CD4-positive, alpha-beta T cell (primary cell): ENCODE results near the gene ESR2. TPM values are rescaled to one million over a fixed set of nuclear protein-coding genes. Genes with fewer than 3 reads are reported as not detected.
A peak's percentile ranks its signal among the peaks of the same experiment; 100 is the strongest.

ENCODE experiments used
- ATAC-seq: fragments of 200-7000 bp; cut with Tn5 transposase; one replicate; pipeline ENCODE4 v1.10.0; 2022; ENCODE audit warnings: mild to moderate bottlenecking; ENCODE audit not compliant: poor library complexity
- CTCF ChIA-PET: fragments of 350-600 bp; sonication (Branson Sonifier 250); formaldehyde crosslinking; loops from one replicate; lab custom pipeline; 2021; ENCODE audit warnings: antibody characterized with exemption, inconsistent platforms; lab: Charles Lee
- POLR2A ChIA-PET: fragments of 350-600 bp; sonication (Branson Sonifier 250); formaldehyde crosslinking; loops from one replicate; lab custom pipeline; 2021; ENCODE audit warnings: antibody characterized with exemption, inconsistent platforms; lab: Charles Lee
- DNase-seq, 14 experiments: peaks; one replicate each; pipeline ENCODE4 v3.0.0-alpha.2; 2013 to 2020; ENCODE audit warnings: mixed read lengths in 2 of 14
- H3K27ac ChIP-seq, 2 donors: one replicate each; pipeline versions ENCODE4 v1.5.1 to v1.7.0; 2013; ENCODE audit warnings: low read length in 2 of 2, low read depth in 1 of 2, mild to moderate bottlenecking in 1 of 2
- H3K27me3 ChIP-seq, 2 experiments: 1 replicate in 1 of 2; 2 replicates in 1 of 2; pipeline versions ENCODE4 v1.6.1 to v1.7.0; 2013; ENCODE audit warnings: low read length in 2 of 2, control low read depth in 1 of 2, mild to moderate bottlenecking in 1 of 2, moderate library complexity in 1 of 2; ENCODE audit not compliant: insufficient read depth in 2 of 2, control insufficient read depth in 1 of 2
- H3K36me3 ChIP-seq: one replicate; pipeline ENCODE4 v1.6.1; 2013; ENCODE audit warnings: low read length, control low read depth; ENCODE audit not compliant: insufficient read depth
- H3K4me1 ChIP-seq: one replicate; pipeline ENCODE4 v1.6.1; 2013; ENCODE audit warnings: low read length, control low read depth; ENCODE audit not compliant: insufficient read depth
- H3K4me3 ChIP-seq: one replicate; pipeline ENCODE4 v1.5.1; 2013; ENCODE audit warnings: mild to moderate bottlenecking, low read length, moderate library complexity
- H3K9me3 ChIP-seq, 2 experiments: 1 replicate in 1 of 2; 2 replicates in 1 of 2; pipeline versions ENCODE4 v1.6.1 to v1.7.0; 2013; ENCODE audit warnings: low read length in 2 of 2, mild to moderate bottlenecking in 2 of 2, control low read depth in 1 of 2, moderate library complexity in 1 of 2; ENCODE audit not compliant: control insufficient read depth in 1 of 2, insufficient read depth in 1 of 2
- H3K27ac Mint-ChIP-seq: one replicate; pipeline ENCODE4 v1.8.0; 2020; ENCODE audit warnings: mixed read lengths
- H3K27me3 Mint-ChIP-seq: one replicate; pipeline ENCODE4 v1.8.0; 2021; ENCODE audit warnings: mixed read lengths
- H3K36me3 Mint-ChIP-seq: one replicate; pipeline ENCODE4 v1.8.0; 2021; ENCODE audit warnings: low read depth, mixed read lengths
- H3K4me1 Mint-ChIP-seq: one replicate; pipeline ENCODE4 v1.8.0; 2021; ENCODE audit warnings: low read depth, mixed read lengths
- H3K4me3 Mint-ChIP-seq: one replicate; pipeline ENCODE4 v1.8.0; 2020; ENCODE audit warnings: mild to moderate bottlenecking, mixed read lengths
- H3K9me3 Mint-ChIP-seq: one replicate; pipeline ENCODE4 v1.8.0; 2020; ENCODE audit warnings: mixed read lengths
- CTCF ChIP-seq: fragments of 200-600 bp; IDR thresholded peaks from one replicate; pipeline ENCODE4 v1.8.0; 2022; ENCODE audit warnings: antibody characterized with exemption, mild to moderate bottlenecking
- intact Hi-C, 2 experiments: fragments of 100-400 bp; cut with DNase I in 1 of 2; cut with micrococcal nuclease in 1 of 2; formaldehyde crosslinking; loops; one replicate each; pipeline versions ENCODE4 v1.15.1 to v1.9.0; 2023 to 2025; cut with DNase I, micrococcal nuclease
- total RNA-seq, 174 experiments: library from RNA in 2 of 174; stranded (reverse) in 2 of 174; gene quantifications; one replicate each; pipeline ENCODE4 v1.2.3 and lab custom pipeline; 2021 to 2026

Gene ESR2
- total RNA-seq, 2 experiments from 2014 or later, result 0.08 TPM; not detected in 1

GRCh38 chr14:64196056-64196455 is 98.1 kb downstream of the ESR2 start:
- no peak for TF ChIP-seq CTCF
- H3K27me3 Mint-ChIP-seq, result no peaks in the 10 kb centered on the region
- ChIA-PET POLR2A (interaction anchor here (0.9 kb wide), 1 partner anchor 332 kb away, joined by 3 read pairs; no protein-coding TSS in a partner anchor), CTCF (no interaction called here)
- H3K9me3 Mint-ChIP-seq, result no peaks in the 10 kb centered on the region
- DNase-seq, result no peak
- peaks cover 37% of the 10 kb centered on the region for H3K36me3 Mint-ChIP-seq
- H3K4me1 Mint-ChIP-seq, result peaks cover 43% of the 10 kb centered on the region
- no peak for ATAC-seq
- H3K4me3 Mint-ChIP-seq, result no peak overlapping the region
- H3K27me3 ChIP-seq, result no peaks in the 10 kb centered on the region
- H3K9me3 ChIP-seq, result no peaks in the 10 kb centered on the region
- peak overlapping the region; percentile 86 for H3K27ac Mint-ChIP-seq
- intact Hi-C loops, result no loop called here
- no peak overlapping the region for H3K4me3 ChIP-seq
- peaks cover 39% of the 10 kb centered on the region for H3K36me3 ChIP-seq
- H3K27ac ChIP-seq, result peak overlapping the region in 1 of 2 donors; percentile 71
- H3K4me1 ChIP-seq, result peaks cover 30% of the 10 kb centered on the region

DNA sequence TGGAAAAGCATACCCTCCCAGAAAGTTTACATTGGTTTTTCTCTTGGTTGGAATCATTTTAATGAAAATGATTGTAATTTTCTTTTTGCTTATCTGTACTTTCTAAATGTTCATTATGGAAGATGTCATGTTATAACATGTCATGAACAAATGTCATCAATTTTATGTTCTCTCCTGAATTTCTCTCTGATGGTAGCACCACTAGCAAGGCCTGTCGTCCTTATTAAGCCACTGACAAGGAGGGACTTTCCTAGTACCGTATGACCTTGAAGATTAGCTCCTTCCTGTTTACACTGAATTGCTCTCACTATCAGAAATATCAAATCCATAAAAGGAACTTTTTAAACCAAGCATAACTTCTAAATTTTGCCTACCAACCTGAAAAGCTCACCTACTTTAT is 99.0 kb downstream of the ESR2 start:
- no peaks in the 10 kb centered on the region for H3K27me3 ChIP-seq
- no peaks in the 10 kb centered on the region for H3K9me3 Mint-ChIP-seq
- peak; percentile 70 for ATAC-seq
- H3K4me1 Mint-ChIP-seq, result peaks cover 43% of the 10 kb centered on the region
- ChIA-PET CTCF (no interaction called here), POLR2A (interaction anchor here (0.9 kb wide), 1 partner anchor 331 kb away, joined by 3 read pairs; no protein-coding TSS in a partner anchor)
- H3K4me3 Mint-ChIP-seq, result peak overlapping the region; percentile 22
- peaks cover 30% of the 10 kb centered on the region for H3K4me1 ChIP-seq
- H3K9me3 ChIP-seq, result no peaks in the 10 kb centered on the region
- peaks cover 41% of the 10 kb centered on the region for H3K36me3 ChIP-seq
- no peak for TF ChIP-seq CTCF
- no peaks in the 10 kb centered on the region for H3K27me3 Mint-ChIP-seq
- H3K27ac Mint-ChIP-seq, result peak overlapping the region; percentile 86
- intact Hi-C loops, result no loop called here
- peak overlapping the region; percentile 29 to 71 for H3K27ac ChIP-seq
- H3K4me3 ChIP-seq, result no peak overlapping the region
- peaks cover 40% of the 10 kb centered on the region for H3K36me3 Mint-ChIP-seq
- DNase-seq, result peak in 3 of 14 experiments; percentile 58 to 66 (median 60)

GRCh38 chr14:64194404-64194803 is 99.8 kb downstream of the ESR2 start:
- peaks cover 49% of the 10 kb centered on the region for H3K36me3 ChIP-seq
- POLR2A ChIA-PET, result no interaction called here
- DNase-seq (no peak), ATAC-seq (no peak)
- no peak overlapping the region for H3K4me3 ChIP-seq
- peak overlapping the region in 1 of 2 donors; percentile 71 for H3K27ac ChIP-seq
- no peaks in the 10 kb centered on the region for H3K27me3 Mint-ChIP-seq
- H3K9me3 Mint-ChIP-seq, result no peaks in the 10 kb centered on the region
- H3K4me1 ChIP-seq, result peaks cover 30% of the 10 kb centered on the region
- H3K9me3 ChIP-seq, result no peaks in the 10 kb centered on the region
- peaks cover 43% of the 10 kb centered on the region for H3K4me1 Mint-ChIP-seq
- H3K27me3 ChIP-seq, result no peaks in the 10 kb centered on the region
- peaks cover 48% of the 10 kb centered on the region for H3K36me3 Mint-ChIP-seq
- intact Hi-C loops, result no loop called here
- TF ChIP-seq CTCF, result no peak
- H3K27ac Mint-ChIP-seq, result peak overlapping the region; percentile 86
- no peak overlapping the region for H3K4me3 Mint-ChIP-seq
- CTCF ChIA-PET, result no interaction called here
